HFF-Myc (cell line): Measurements from ENCODE around the gene C3orf18.

ENCODE experiments used
- DNase-seq: peaks from one replicate; pipeline ENCODE4 v3.0.0-alpha.2; 2011; ENCODE audit warnings: low read depth; ENCODE audit errors: extremely low read depth
- H3K4me3 ChIP-seq: replicated peaks from 2 replicates; pipeline ENCODE4 v1.5.1; 2011; ENCODE audit warnings: low read depth, mild to moderate bottlenecking, control low read depth, low read length
- CTCF ChIP-seq: IDR thresholded peaks from 2 replicates; pipeline ENCODE4 v1.5.1; 2012; ENCODE audit warnings: mild to moderate bottlenecking, low read depth, low read length, control low read depth; ENCODE audit errors: missing control alignments

The C3orf18 gene

GRCh38 chr3:50592568-50592967, 25.0 kb upstream of the C3orf18 start:
- no peak for DNase-seq
- TF ChIP-seq CTCF = no peak
- no peak overlapping the region for H3K4me3 ChIP-seq

GRCh38 chr3:50591196-50591741, 23.7 kb upstream of the C3orf18 start:
- no peak for DNase-seq
- H3K4me3 ChIP-seq = no peak overlapping the region
- no peak for TF ChIP-seq CTCF

GRCh38 chr3:50588759-50589433, 21.3 kb upstream of the C3orf18 start:
- TF ChIP-seq CTCF = no peak
- H3K4me3 ChIP-seq = no peak overlapping the region
- no peak for DNase-seq

GRCh38 chr3:50587806-50588758, 20.5 kb upstream of the C3orf18 start:
- no peak for DNase-seq
- TF ChIP-seq CTCF = no peak
- no peak overlapping the region for H3K4me3 ChIP-seq

- TF ChIP-seq CTCF = no peak
- H3K4me3 ChIP-seq = no peak overlapping the region
- no peak for DNase-seq
Measured at GRCh38 chr3:50587373-50587772, 19.8 kb upstream of the C3orf18 start.

- no peak for DNase-seq
- no peak overlapping the region for H3K4me3 ChIP-seq
- no peak for TF ChIP-seq CTCF
Measured at GRCh38 chr3:50586763-50587070, 19.2 kb upstream of the C3orf18 start.
